NB4 (cell line): ENCODE data around the gene SPEN.

Experiments
- MYC ChIP-seq: IDR thresholded peaks from 2 replicates; pipeline ENCODE4 v1.6.1; 2011; ENCODE audit warnings: low read depth, low read length
- POLR2A ChIP-seq: IDR thresholded peaks from 2 replicates; pipeline ENCODE4 v1.6.1; 2011; ENCODE audit warnings: mild to moderate bottlenecking; ENCODE audit not compliant: insufficient read length; ENCODE audit errors: extremely low read depth
- TF ChIP-seq, protein P1 (sequence below): IDR thresholded peaks from one replicate; pipeline ENCODE4 v1.5.1; 2012; ENCODE audit warnings: low read depth, low read length

DNA sequence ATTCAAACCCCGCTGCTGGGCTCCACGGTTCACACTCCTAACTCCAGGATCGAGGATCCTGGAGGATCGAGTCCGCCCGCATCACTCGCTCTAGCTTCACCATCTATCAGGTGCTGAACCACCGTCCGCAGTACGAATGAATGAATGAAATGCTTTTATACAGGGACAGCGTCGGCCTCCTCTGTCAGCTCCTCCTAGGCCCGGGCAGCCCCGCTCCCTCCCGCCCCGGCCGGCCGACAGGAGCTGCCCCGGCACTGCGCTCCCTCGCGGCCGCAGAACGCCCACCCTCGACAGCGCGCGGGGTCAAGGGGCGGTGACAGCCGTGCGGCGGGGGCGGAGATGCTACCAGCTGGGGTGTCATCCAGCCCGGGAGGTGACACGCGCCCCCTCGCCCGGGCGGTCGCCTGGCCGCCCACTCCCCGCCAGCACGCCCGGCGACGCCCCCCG, 127.9 kb downstream of the SPEN start:
- TF ChIP-seq, protein P1, sequence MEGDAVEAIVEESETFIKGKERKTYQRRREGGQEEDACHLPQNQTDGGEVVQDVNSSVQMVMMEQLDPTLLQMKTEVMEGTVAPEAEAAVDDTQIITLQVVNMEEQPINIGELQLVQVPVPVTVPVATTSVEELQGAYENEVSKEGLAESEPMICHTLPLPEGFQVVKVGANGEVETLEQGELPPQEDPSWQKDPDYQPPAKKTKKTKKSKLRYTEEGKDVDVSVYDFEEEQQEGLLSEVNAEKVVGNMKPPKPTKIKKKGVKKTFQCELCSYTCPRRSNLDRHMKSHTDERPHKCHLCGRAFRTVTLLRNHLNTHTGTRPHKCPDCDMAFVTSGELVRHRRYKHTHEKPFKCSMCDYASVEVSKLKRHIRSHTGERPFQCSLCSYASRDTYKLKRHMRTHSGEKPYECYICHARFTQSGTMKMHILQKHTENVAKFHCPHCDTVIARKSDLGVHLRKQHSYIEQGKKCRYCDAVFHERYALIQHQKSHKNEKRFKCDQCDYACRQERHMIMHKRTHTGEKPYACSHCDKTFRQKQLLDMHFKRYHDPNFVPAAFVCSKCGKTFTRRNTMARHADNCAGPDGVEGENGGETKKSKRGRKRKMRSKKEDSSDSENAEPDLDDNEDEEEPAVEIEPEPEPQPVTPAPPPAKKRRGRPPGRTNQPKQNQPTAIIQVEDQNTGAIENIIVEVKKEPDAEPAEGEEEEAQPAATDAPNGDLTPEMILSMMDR, result no peak
- TF ChIP-seq POLR2A (no peak), MYC (no peak)
